Liver (tissue), 9 donors: Measurements from ENCODE around the gene KIAA0930. TPM values are rescaled to one million over a fixed set of nuclear protein-coding genes. Genes with fewer than 3 reads are reported as not detected.

Source experiments
- DNase-seq: peaks from one replicate; pipeline ENCODE4 v3.0.0-alpha.2; 2017; ENCODE audit warnings: low spot score
- H3K27ac ChIP-seq, 2 donors: one replicate each; pipeline ENCODE4 v1.7.0; 2013; ENCODE audit warnings: inconsistent platforms in 2 of 2, low read length in 2 of 2, control low read depth in 1 of 2, low read depth in 1 of 2, mild to moderate bottlenecking in 1 of 2
- H3K27me3 ChIP-seq, 4 donors: one replicate each; pipeline versions ENCODE4 v1.6.1 to v1.7.0; 2013; ENCODE audit warnings: low read length in 3 of 4, inconsistent platforms in 1 of 4, mild to moderate bottlenecking in 1 of 4, moderate library complexity in 1 of 4; ENCODE audit not compliant: control insufficient read depth in 4 of 4, insufficient read depth in 4 of 4
- H3K36me3 ChIP-seq, 4 donors: one replicate each; pipeline versions ENCODE4 v1.6.1 to v1.7.0; 2013; ENCODE audit warnings: low read length in 3 of 4, mild to moderate bottlenecking in 3 of 4, low read depth in 1 of 4, moderate library complexity in 1 of 4; ENCODE audit not compliant: control insufficient read depth in 4 of 4, insufficient read depth in 3 of 4
- H3K4me1 ChIP-seq, 4 donors: one replicate each; pipeline versions ENCODE4 v1.6.1 to v1.7.0; 2013; ENCODE audit warnings: low read length in 3 of 4, mild to moderate bottlenecking in 3 of 4, moderate library complexity in 1 of 4; ENCODE audit not compliant: control insufficient read depth in 4 of 4, insufficient read depth in 4 of 4
- H3K4me3 ChIP-seq, 3 donors: one replicate each; pipeline versions ENCODE4 v1.6.1 to v1.7.0; 2013; ENCODE audit warnings: low read length in 3 of 3, control low read depth in 1 of 3, low read depth in 1 of 3, mild to moderate bottlenecking in 1 of 3
- H3K9ac ChIP-seq, 2 donors: one replicate each; pipeline ENCODE4 v1.7.0; 2013; ENCODE audit warnings: low read length in 2 of 2, mild to moderate bottlenecking in 2 of 2, moderate library complexity in 2 of 2, control low read depth in 1 of 2, low read depth in 1 of 2
- H3K9me3 ChIP-seq, 4 donors: one replicate each; pipeline versions ENCODE4 v1.6.1 to v1.7.0; 2013; ENCODE audit warnings: low read length in 3 of 4; ENCODE audit not compliant: control insufficient read depth in 4 of 4
- ATF3 ChIP-seq: IDR thresholded peaks from 2 replicates; pipeline ENCODE4 v1.6.1; 2016; ENCODE audit warnings: antibody characterized with exemption
- CTCF ChIP-seq: fragments of 150-350 bp; IDR thresholded peaks from 2 replicates; pipeline ENCODE4 v1.5.1; 2017; ENCODE audit warnings: improper control_type of control experiment, low read depth, low read length; ENCODE audit not compliant: missing input control
- EGR1 ChIP-seq, 2 donors: IDR thresholded peaks; 2 replicates each; pipeline ENCODE4 v1.6.1; 2016 to 2018; ENCODE audit warnings: antibody characterized with exemption in 2 of 2, low read depth in 2 of 2
- FOXA1 ChIP-seq: IDR thresholded peaks from 2 replicates; pipeline ENCODE4 v1.6.1; 2016; ENCODE audit warnings: antibody characterized with exemption
- FOXA2 ChIP-seq: IDR thresholded peaks from 2 replicates; pipeline ENCODE4 v1.6.1; 2016; ENCODE audit warnings: antibody characterized with exemption
- GABPA ChIP-seq, 2 donors: IDR thresholded peaks in 1 of 2; conservative IDR thresholded peaks in 1 of 2; 2 replicates each; pipeline ENCODE4 v1.6.1; 2016; ENCODE audit warnings: antibody characterized with exemption in 2 of 2, mild to moderate bottlenecking in 1 of 2, moderate library complexity in 1 of 2
- HNF4A ChIP-seq, 2 donors: conservative IDR thresholded peaks; 2 replicates each; pipeline ENCODE4 v1.6.1; 2016; ENCODE audit warnings: antibody characterized with exemption in 2 of 2, mild to moderate bottlenecking in 2 of 2
- HNF4G ChIP-seq: IDR thresholded peaks from 2 replicates; pipeline ENCODE4 v1.6.1; 2016; ENCODE audit warnings: antibody characterized with exemption
- JUND ChIP-seq, 2 donors: IDR thresholded peaks; 2 replicates each; pipeline ENCODE4 v1.6.1; 2016; ENCODE audit warnings: antibody characterized with exemption in 2 of 2
- MAX ChIP-seq: IDR thresholded peaks from 2 replicates; pipeline ENCODE4 v1.6.1; 2016; ENCODE audit warnings: antibody characterized with exemption
- NR2F2 ChIP-seq: IDR thresholded peaks from 2 replicates; pipeline ENCODE4 v1.6.1; 2016; ENCODE audit warnings: antibody characterized with exemption
- RAD21 ChIP-seq, 2 donors: IDR thresholded peaks; 2 replicates each; pipeline ENCODE4 v1.6.1; 2016; ENCODE audit warnings: antibody characterized with exemption in 2 of 2, mild to moderate bottlenecking in 2 of 2
- REST ChIP-seq: IDR thresholded peaks from 2 replicates; pipeline ENCODE4 v1.6.1; 2016; ENCODE audit warnings: antibody characterized with exemption, mild to moderate bottlenecking
- RXRA ChIP-seq, 2 donors: IDR thresholded peaks; 2 replicates each; pipeline ENCODE4 v1.6.1; 2017 to 2018; ENCODE audit warnings: antibody characterized with exemption in 2 of 2, mild to moderate bottlenecking in 1 of 2
- SP1 ChIP-seq: IDR thresholded peaks from 2 replicates; pipeline ENCODE4 v1.6.1; 2018; ENCODE audit warnings: antibody characterized with exemption, mild to moderate bottlenecking
- TAF1 ChIP-seq: conservative IDR thresholded peaks from 2 replicates; pipeline ENCODE4 v1.6.1; 2016; ENCODE audit warnings: antibody characterized with exemption, mild to moderate bottlenecking
- YY1 ChIP-seq: IDR thresholded peaks from 2 replicates; pipeline ENCODE4 v1.6.1; 2016; ENCODE audit warnings: antibody characterized with exemption, mild to moderate bottlenecking
- ZBTB33 ChIP-seq: IDR thresholded peaks from 2 replicates; pipeline ENCODE4 v1.6.1; 2016; ENCODE audit warnings: antibody characterized with exemption
- WGBS: extraction: QIAGEN DNeasy Blood & Tissue Kit; methylation state at CpG from one replicate; pipeline ENCODE4 v1.1.7; 2013; 5-methylcytosine and 5-hydroxymethylcytosine counted together
- polyA plus RNA-seq, 2 donors: library from polyadenylated mRNA; stranded (reverse) in 1 of 2; unstranded in 1 of 2; fragments of 200-250 nt in 1 of 2; fragments of >200 nt in 1 of 2; fragmentation: Nextera tagmentation in 1 of 2; extraction: Ambion mirVana in 1 of 2; gene quantifications; one replicate each; pipeline versions ENCODE4 v1.2.1 to v1.2.3, GENCODE V29; 2013 to 2015
- total RNA-seq, 2 donors: library from RNA; depleted of rRNA; stranded (reverse); fragments of >200 nt; gene quantifications; one replicate each; pipeline ENCODE4 v1.2.3, GENCODE V29; 2014
- donor health status: healthy.
- donor health status: healthy.
- donor health status: healthy.
- donor health status: healthy.
- donor health status: healthy.

Gene KIAA0930
- total and polyA plus RNA-seq, 4 donors, result 6.1 to 30.0 (median 17.6) TPM

- Histone ChIP-seq H3K4me1 (peaks cover 19 to 37% (median 24%) of the 10 kb centered on the region in 4 donors), H3K4me3 (no peak overlapping the region), H3K9me3 (no peaks in the 10 kb centered on the region), H3K27ac (no peak overlapping the region), H3K9ac (no peak overlapping the region), H3K27me3 (no peaks in the 10 kb centered on the region), H3K36me3 (no peaks in the 10 kb centered on the region)
- WGBS, result 88% methylated on average over 13 of the region's 13 CpGs
- no peak for DNase-seq
- TF ChIP-seq REST, result no peak
- TF ChIP-seq ATF3, result no peak
- TF ChIP-seq HNF4A (conservative IDR thresholded peaks at IDR 0.05), result no peak
- TF ChIP-seq ZBTB33, result no peak
- no peak for TF ChIP-seq CTCF
- no peak for TF ChIP-seq HNF4G
- TF ChIP-seq MAX, result no peak
- no peak for TF ChIP-seq RAD21 (IDR thresholded peaks at IDR 0.05)
- TF ChIP-seq RXRA (IDR thresholded peaks at IDR 0.05), result no peak
- no peak for TF ChIP-seq EGR1 (IDR thresholded peaks at IDR 0.05; ENCODE audit: low read depth in 2 of 2)
- no peak for TF ChIP-seq NR2F2
- no peak for TF ChIP-seq YY1
- no peak for TF ChIP-seq TAF1
- no peak for TF ChIP-seq FOXA2
Observed at GRCh38 chr22:45229181-45229580, 11.5 kb downstream of the KIAA0930 start.

GRCh38 chr22:45228401-45228754, 12.3 kb downstream of the KIAA0930 start:
- peaks cover 19 to 32% (median 25%) of the 10 kb centered on the region in 4 donors for H3K4me1 ChIP-seq
- H3K9me3 ChIP-seq, result no peaks in the 10 kb centered on the region
- H3K9ac ChIP-seq, result no peak overlapping the region
- no peak for DNase-seq
- 86% methylated on average over 8 of the region's 8 CpGs for WGBS
- H3K27me3 ChIP-seq, result no peaks in the 10 kb centered on the region
- H3K36me3 ChIP-seq, result no peaks in the 10 kb centered on the region
- H3K4me3 ChIP-seq, result no peak overlapping the region
- no peak overlapping the region for H3K27ac ChIP-seq
- no peak for TF ChIP-seq HNF4G
- TF ChIP-seq NR2F2, result no peak
- TF ChIP-seq TAF1, result no peak
- TF ChIP-seq YY1, result no peak
- no peak for TF ChIP-seq JUND (IDR thresholded peaks at IDR 0.05)
- TF ChIP-seq FOXA1, result no peak
- TF ChIP-seq GABPA (IDR thresholded peaks at IDR 0.05 in 1 of 2, conservative IDR thresholded peaks at IDR 0.05 in 1 of 2), result no peak
- TF ChIP-seq REST, result no peak
- no peak for TF ChIP-seq ATF3
- TF ChIP-seq SP1, result no peak
- TF ChIP-seq EGR1 (IDR thresholded peaks at IDR 0.05; ENCODE audit: low read depth in 2 of 2), result no peak
- no peak for TF ChIP-seq MAX
- TF ChIP-seq FOXA2, result no peak
